H1 (cell line): ENCODE measurements around the gene SPATA31D1. TPM values are rescaled to one million over a fixed set of nuclear protein-coding genes. Genes with fewer than 3 reads are reported as not detected.

Source experiments
- CTCF ChIA-PET: fragments of 300-600 bp; sonication (Branson Sonifier 250); formaldehyde crosslinking; loops from one replicate; lab custom pipeline; 2021; ENCODE audit not compliant: partially characterized antibody; lab: Charles Lee
- POLR2A ChIA-PET: fragments of 300-600 bp; sonication (Branson Sonifier 250); formaldehyde crosslinking; loops from one replicate; lab custom pipeline; 2021; ENCODE audit warnings: inconsistent platforms; ENCODE audit not compliant: partially characterized antibody; lab: Charles Lee
- DNase-seq, 2 experiments: peaks; one replicate each; pipeline versions ENCODE4 v3.0.0 to v3.0.0-alpha.2; 2010 to 2022; ENCODE audit warnings: low spot score in 2 of 2, low read depth in 1 of 2, mixed read lengths in 1 of 2
- FAIRE-seq: peaks from 2 replicates; lab custom pipeline; 2011; peaks lifted over from hg19 to GRCh38; lab: Jason Lieb, UNC
- H2AFZ ChIP-seq: 2 replicates; pipeline ENCODE4 v1.8.1; 2012; ENCODE audit warnings: low read length, inconsistent platforms
- H2AK5ac ChIP-seq: 2 replicates; pipeline ENCODE4 v1.6.1; 2013; ENCODE audit warnings: low read depth, low read length
- H2BK120ac ChIP-seq: replicated peaks from 2 replicates; pipeline ENCODE3; 2013; ENCODE audit warnings: low read depth, low read length, inconsistent platforms
- H2BK12ac ChIP-seq: 2 replicates; pipeline ENCODE4 v1.6.1; 2013; ENCODE audit warnings: low read depth, low read length
- H2BK15ac ChIP-seq: 2 replicates; pipeline ENCODE4 v1.6.1; 2013; ENCODE audit warnings: low read length
- H2BK20ac ChIP-seq: 2 replicates; pipeline ENCODE4 v1.6.1; 2013; ENCODE audit warnings: low read length
- H2BK5ac ChIP-seq: 2 replicates; pipeline ENCODE4 v1.6.1; 2013; ENCODE audit warnings: low read depth, low read length
- H3K14ac ChIP-seq: 2 replicates; pipeline ENCODE4 v1.6.1; 2013; ENCODE audit warnings: inconsistent platforms; ENCODE audit not compliant: insufficient read length
- H3K18ac ChIP-seq: 2 replicates; pipeline ENCODE4 v1.6.1; 2013; ENCODE audit warnings: low read length; ENCODE audit errors: extremely low read depth
- H3K23ac ChIP-seq: 2 replicates; pipeline ENCODE4 v1.6.1; 2013; ENCODE audit warnings: inconsistent platforms; ENCODE audit not compliant: insufficient read length
- H3K23me2 ChIP-seq: 2 replicates; pipeline ENCODE4 v1.6.1; 2013; ENCODE audit warnings: low read depth, low read length
- H3K27ac ChIP-seq: 2 replicates; pipeline ENCODE4 v1.6.1; 2011; ENCODE audit warnings: low read depth, low read length, inconsistent platforms
- H3K27me3 ChIP-seq, 4 experiments: replicated peaks in 1 of 4; 1 replicate in 1 of 4; 2 replicates in 3 of 4; pipeline versions ENCODE4 v1.6.1 to v1.8.1; 2011 to 2013; ENCODE audit warnings: low read length in 3 of 4, mild to moderate bottlenecking in 3 of 4, inconsistent platforms in 2 of 4, mixed read lengths in 2 of 4, moderate library complexity in 1 of 4; ENCODE audit not compliant: control insufficient read depth in 3 of 4, insufficient read depth in 3 of 4; ENCODE audit errors: extremely low read depth in 1 of 4
- H3K36me3 ChIP-seq, 4 experiments: 2 replicates each; pipeline versions ENCODE4 v1.6.1 to v1.8.1; 2011 to 2013; ENCODE audit warnings: mild to moderate bottlenecking in 4 of 4, low read length in 3 of 4, moderate library complexity in 2 of 4, control low read depth in 1 of 4, inconsistent platforms in 1 of 4; ENCODE audit not compliant: insufficient read depth in 4 of 4, control insufficient read depth in 2 of 4
- H3K4ac ChIP-seq: replicated peaks from 2 replicates; pipeline ENCODE3; 2013; ENCODE audit warnings: low read length, low read depth, mixed read lengths, inconsistent platforms; ENCODE audit not compliant: insufficient read length
- H3K4me1 ChIP-seq, 4 experiments: replicated peaks in 1 of 4; 1 replicate in 1 of 4; 2 replicates in 3 of 4; pipeline versions ENCODE4 v1.6.1 to v1.8.1; 2011 to 2013; ENCODE audit warnings: low read length in 3 of 4, inconsistent platforms in 2 of 4, mixed read lengths in 1 of 4; ENCODE audit not compliant: insufficient read depth in 4 of 4, control insufficient read depth in 3 of 4
- H3K4me2 ChIP-seq, 2 experiments: 2 replicates each; pipeline versions ENCODE4 v1.6.1 to v1.8.1; 2011 to 2013; ENCODE audit warnings: low read depth in 2 of 2, low read length in 2 of 2, control low read depth in 1 of 2, inconsistent platforms in 1 of 2, mild to moderate bottlenecking in 1 of 2; ENCODE audit not compliant: insufficient read depth in 1 of 2
- H3K4me3 ChIP-seq, 4 experiments: fragments of 200-600, 300-600 bp in 1 of 4; sonication (generic), shearing (Covaris generic), sonication (Bioruptor Twin) in 1 of 4; 2 replicates each; pipeline versions ENCODE4 v1.5.1 to v1.8.1; 2011 to 2016; ENCODE audit warnings: low read length in 4 of 4, low read depth in 3 of 4, control low read depth in 2 of 4, inconsistent platforms in 2 of 4, mild to moderate bottlenecking in 2 of 4, mixed read lengths in 1 of 4, moderate library complexity in 1 of 4; ENCODE audit not compliant: insufficient read depth in 2 of 4; ENCODE audit errors: extremely low read depth in 1 of 4
- H3K56ac ChIP-seq: replicated peaks from 2 replicates; pipeline ENCODE3; 2013; ENCODE audit warnings: low read depth, mild to moderate bottlenecking, mixed read lengths, low read length, inconsistent platforms; ENCODE audit not compliant: insufficient read length
- H3K79me1 ChIP-seq: 2 replicates; pipeline ENCODE4 v1.6.1; 2013; ENCODE audit warnings: low read depth, low read length, control low read depth
- H3K79me2 ChIP-seq, 2 experiments: 2 replicates each; pipeline versions ENCODE4 v1.6.1 to v1.8.1; 2012 to 2013; ENCODE audit warnings: low read length in 2 of 2, mild to moderate bottlenecking in 2 of 2, inconsistent platforms in 1 of 2; ENCODE audit not compliant: insufficient read depth in 2 of 2, control insufficient read depth in 1 of 2
- H3K9ac ChIP-seq, 4 experiments: replicated peaks in 1 of 4; 1 replicate in 1 of 4; 2 replicates in 3 of 4; pipeline versions ENCODE4 v1.6.1 to v1.8.1; 2011 to 2013; ENCODE audit warnings: low read depth in 3 of 4, low read length in 3 of 4, control low read depth in 2 of 4, mild to moderate bottlenecking in 2 of 4, moderate library complexity in 2 of 4, inconsistent platforms in 1 of 4; ENCODE audit errors: extremely low read depth in 1 of 4
- H3K9me3 ChIP-seq, 2 experiments: 2 replicates each; pipeline versions ENCODE4 v1.6.1 to v1.8.1; 2012 to 2013; ENCODE audit warnings: mild to moderate bottlenecking in 2 of 2, moderate library complexity in 2 of 2, control low read depth in 1 of 2, inconsistent platforms in 1 of 2, low read depth in 1 of 2, low read length in 1 of 2, mixed read lengths in 1 of 2; ENCODE audit not compliant: insufficient read depth in 2 of 2
- H4K20me1 ChIP-seq, 2 experiments: replicated peaks in 1 of 2; 2 replicates each; pipeline versions ENCODE3 to v1.8.1; 2011 to 2013; ENCODE audit warnings: inconsistent platforms in 2 of 2, low read length in 2 of 2, mild to moderate bottlenecking in 1 of 2; ENCODE audit not compliant: insufficient read depth in 2 of 2, control insufficient read depth in 1 of 2
- H4K5ac ChIP-seq: 2 replicates; pipeline ENCODE4 v1.6.1; 2013; ENCODE audit warnings: low read length, low read depth, mixed read lengths, inconsistent platforms; ENCODE audit not compliant: insufficient read length
- H4K8ac ChIP-seq: 2 replicates; pipeline ENCODE4 v1.8.0; 2013; ENCODE audit warnings: mild to moderate bottlenecking, moderate library complexity, low read length, inconsistent platforms; ENCODE audit not compliant: insufficient read depth; ENCODE audit errors: extremely low read depth
- H4K91ac ChIP-seq: replicated peaks from 2 replicates; pipeline ENCODE3; 2013; ENCODE audit warnings: low read length, mixed read lengths, inconsistent platforms; ENCODE audit not compliant: insufficient read length
- BACH1 ChIP-seq: IDR thresholded peaks from 2 replicates; pipeline ENCODE4 v1.6.1; 2012; ENCODE audit warnings: low read length, improper control_type of control experiment
- CTBP2 ChIP-seq: IDR thresholded peaks from 2 replicates; pipeline ENCODE4 v1.7.0; 2011; ENCODE audit warnings: borderline replicate concordance, mild to moderate bottlenecking, moderate library complexity, mixed read lengths, low read length; ENCODE audit not compliant: insufficient read depth, insufficient read length
- EP300 ChIP-seq, 2 experiments: IDR thresholded peaks; 1 replicate in 1 of 2; 2 replicates in 1 of 2; pipeline ENCODE4 v1.6.1; 2011 to 2012; ENCODE audit warnings: low read depth in 2 of 2, low read length in 2 of 2, mild to moderate bottlenecking in 2 of 2, borderline replicate concordance in 1 of 2, inconsistent platforms in 1 of 2, moderate library complexity in 1 of 2
- GABPA ChIP-seq: IDR thresholded peaks from 2 replicates; pipeline ENCODE4 v1.6.1; 2011; ENCODE audit warnings: mild to moderate bottlenecking, low read length, moderate library complexity, borderline replicate concordance; ENCODE audit not compliant: insufficient read depth
- MAFK ChIP-seq: IDR thresholded peaks from 2 replicates; pipeline ENCODE4 v1.6.1; 2012; ENCODE audit warnings: low read depth, mild to moderate bottlenecking, improper control_type of control experiment, low read length
- polyA plus RNA-seq, 7 experiments: library from polyadenylated mRNA; depleted of rRNA in 3 of 7; stranded (reverse) in 5 of 7; unstranded in 2 of 7; fragments of >200 nt in 5 of 7; fragments of 200-250 nt in 2 of 7; gene quantifications; 1 replicate in 5 of 7; 2 replicates in 1 of 7; 4 replicates in 1 of 7; pipeline versions ENCODE4 v1.2.1 to v1.2.3, GENCODE V29; 2011 to 2013; ENCODE audit warnings: missing spikeins in 2 of 7, mixed read lengths in 2 of 7
- total RNA-seq: library from RNA; stranded (reverse); fragmentation: NEBNext Ultra II Directional; extraction: Animal tissue kit (Norgen Biotek cat#: 25700); gene quantifications from 2 replicates; pipeline ENCODE4 v1.2.1, GENCODE V29; 2021

The SPATA31D1 gene
- total and polyA plus RNA-seq, 2 of the 8 experiments (the other 6 are each of a cell fraction or from before 2014, with no cell fraction given), result not detected

GRCh38 chr9:81980568-81980967 is 8.0 kb upstream of the SPATA31D1 start:
- H2AK5ac ChIP-seq, result no peak overlapping the region
- DNase-seq (no peak), FAIRE-seq (no peak)
- H4K5ac ChIP-seq, result no peak overlapping the region
- H4K8ac ChIP-seq, result no peak overlapping the region
- no peaks in the 10 kb centered on the region; a peak in 1 of 4 replicates for H3K9me3 ChIP-seq
- no peak overlapping the region for H2BK120ac ChIP-seq
- H3K56ac ChIP-seq, result no peak overlapping the region
- H3K14ac ChIP-seq, result no peak overlapping the region
- no peak overlapping the region for H3K4me3 ChIP-seq
- no peaks in the 10 kb centered on the region for H3K23me2 ChIP-seq
- H2BK5ac ChIP-seq, result no peak overlapping the region
- ChIA-PET POLR2A (no interaction called here), CTCF (no interaction called here)
- no peak overlapping the region for H4K91ac ChIP-seq
- H4K20me1 ChIP-seq, result no peaks in the 10 kb centered on the region
- no peak overlapping the region for H3K18ac ChIP-seq
- H3K23ac ChIP-seq, result no peak overlapping the region
- no peak overlapping the region for H2BK12ac ChIP-seq
- H3K27me3 ChIP-seq, result no peaks in the 10 kb centered on the region
- H3K4ac ChIP-seq, result no peak overlapping the region
- H3K9ac ChIP-seq, result no peak overlapping the region
- TF ChIP-seq GABPA, result no peak
- no peak for TF ChIP-seq CTBP2
- TF ChIP-seq BACH1, result no peak
- TF ChIP-seq EP300 (IDR thresholded peaks at IDR 0.05; ENCODE audit: borderline replicate concordance in 1 of 2, low read depth in 2 of 2, low read length in 2 of 2), result no peak
- TF ChIP-seq MAFK, result no peak
- no peak overlapping the region for H2AFZ ChIP-seq
- no peaks in the 10 kb centered on the region for H3K36me3 ChIP-seq
- no peaks in the 10 kb centered on the region for H3K4me1 ChIP-seq
- H2BK15ac ChIP-seq, result no peak overlapping the region
- H3K4me2 ChIP-seq, result no peak overlapping the region
- no peak overlapping the region for H2BK20ac ChIP-seq
- H3K79me1 ChIP-seq, result no peaks in the 10 kb centered on the region
- no peaks in the 10 kb centered on the region for H3K79me2 ChIP-seq
- no peak overlapping the region for H3K27ac ChIP-seq
